Measurements from ENCODE around the gene DCST1.

DCST1 gene

GRCh38 chr1:155010211-155010918 lies 23.3 kb upstream of the DCST1 start:
- Histone ChIP-seq H3K27ac (replicated peaks) (peak overlapping the region; percentile 94), H3K4me3 (replicated peaks; ENCODE audit: insufficient read depth, low read length) (peak overlapping the region; percentile 76), H3K27me3 (ENCODE audit: insufficient read depth, poor library complexity, severe bottlenecking) (no peaks in the 10 kb centered on the region)
- DNase-seq (ENCODE audit: low read depth in 1 of 2, low spot score in 1 of 2), result peak; percentile 79 to 89
- peak; percentile 88 for TF ChIP-seq SPI1 (IDR thresholded peaks at IDR 0.05; ENCODE audit: borderline replicate concordance, low read depth)
- TF ChIP-seq CTCF (IDR thresholded peaks at IDR 0.05; ENCODE audit: insufficient read depth, low read length), result no peak
- peak; percentile 78; the same call in 1 of the 2 replicates for TF ChIP-seq POLR2AphosphoS5 (IDR thresholded peaks at IDR 0.05; ENCODE audit: low read depth)
- TF ChIP-seq REST (IDR thresholded peaks at IDR 0.05; ENCODE audit: insufficient replicate concordance, low read depth), result no peak
- TF ChIP-seq GABPA (IDR thresholded peaks at IDR 0.05; ENCODE audit: low read depth), result no peak

DNA sequence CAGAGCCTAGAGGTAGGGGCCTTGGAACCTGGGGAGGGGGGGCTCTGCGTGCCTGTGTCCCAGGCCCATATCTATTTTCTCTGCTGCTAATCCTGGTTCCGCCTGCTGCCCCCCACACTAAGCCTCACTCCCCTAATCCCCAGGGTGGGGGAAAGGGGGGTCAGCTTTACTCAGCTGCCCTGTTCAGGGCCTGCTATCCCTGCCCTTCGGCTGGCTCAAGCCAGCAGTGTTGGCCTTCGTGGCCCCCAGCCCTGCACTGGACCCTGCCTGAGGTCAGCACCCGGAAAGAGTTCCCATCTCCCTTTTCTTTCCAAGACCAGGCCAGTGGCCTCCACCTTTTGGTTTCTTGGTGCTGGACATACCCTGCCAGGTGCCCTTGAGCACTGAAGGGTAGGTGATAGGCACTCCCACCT lies 22.6 kb upstream of the DCST1 start:
- TF ChIP-seq POLR2AphosphoS5 (IDR thresholded peaks at IDR 0.05; ENCODE audit: low read depth) (no peak), REST (IDR thresholded peaks at IDR 0.05; ENCODE audit: insufficient replicate concordance, low read depth) (no peak), SPI1 (IDR thresholded peaks at IDR 0.05; ENCODE audit: borderline replicate concordance, low read depth) (no peak), GABPA (IDR thresholded peaks at IDR 0.05; ENCODE audit: low read depth) (no peak), CTCF (IDR thresholded peaks at IDR 0.05; ENCODE audit: insufficient read depth, low read length) (no peak)
- no peak for DNase-seq (ENCODE audit: low read depth in 1 of 2, low spot score in 1 of 2)
- Histone ChIP-seq H3K27me3 (ENCODE audit: insufficient read depth, poor library complexity, severe bottlenecking) (no peaks in the 10 kb centered on the region), H3K27ac (replicated peaks) (peak overlapping the region; percentile 94), H3K4me3 (replicated peaks; ENCODE audit: insufficient read depth, low read length) (peak overlapping the region; percentile 76)

GRCh38 chr1:155011437-155012025 lies 22.1 kb upstream of the DCST1 start:
- peak overlapping the region; percentile 76; the same call in 1 of the 2 replicates for H3K4me3 ChIP-seq (replicated peaks; ENCODE audit: insufficient read depth, low read length)
- H3K27ac ChIP-seq (replicated peaks), result peak overlapping the region; percentile 94
- no peaks in the 10 kb centered on the region for H3K27me3 ChIP-seq (ENCODE audit: insufficient read depth, poor library complexity, severe bottlenecking)
- DNase-seq (ENCODE audit: low read depth in 1 of 2, low spot score in 1 of 2), result peak in 1 of 2 experiments; percentile 22
- no peak for TF ChIP-seq POLR2AphosphoS5 (IDR thresholded peaks at IDR 0.05; ENCODE audit: low read depth)
- no peak for TF ChIP-seq REST (IDR thresholded peaks at IDR 0.05; ENCODE audit: insufficient replicate concordance, low read depth)
- no peak for TF ChIP-seq GABPA (IDR thresholded peaks at IDR 0.05; ENCODE audit: low read depth)
- TF ChIP-seq CTCF (IDR thresholded peaks at IDR 0.05; ENCODE audit: insufficient read depth, low read length), result no peak
- TF ChIP-seq SPI1 (IDR thresholded peaks at IDR 0.05; ENCODE audit: borderline replicate concordance, low read depth), result no peak
